ENCODE measurements around the gene ATP11A.
"Not testable (repeated sequence)": the region's sequence is repeated elsewhere in the genome, so short reads cannot be mapped to it uniquely, and the experiment has no call there.

The ATP11A gene

GRCh38 chr13:112692586-112692985, 2.7 kb downstream of the ATP11A start:
- DNase-seq (ENCODE audit: low spot score): no peak

DNA sequence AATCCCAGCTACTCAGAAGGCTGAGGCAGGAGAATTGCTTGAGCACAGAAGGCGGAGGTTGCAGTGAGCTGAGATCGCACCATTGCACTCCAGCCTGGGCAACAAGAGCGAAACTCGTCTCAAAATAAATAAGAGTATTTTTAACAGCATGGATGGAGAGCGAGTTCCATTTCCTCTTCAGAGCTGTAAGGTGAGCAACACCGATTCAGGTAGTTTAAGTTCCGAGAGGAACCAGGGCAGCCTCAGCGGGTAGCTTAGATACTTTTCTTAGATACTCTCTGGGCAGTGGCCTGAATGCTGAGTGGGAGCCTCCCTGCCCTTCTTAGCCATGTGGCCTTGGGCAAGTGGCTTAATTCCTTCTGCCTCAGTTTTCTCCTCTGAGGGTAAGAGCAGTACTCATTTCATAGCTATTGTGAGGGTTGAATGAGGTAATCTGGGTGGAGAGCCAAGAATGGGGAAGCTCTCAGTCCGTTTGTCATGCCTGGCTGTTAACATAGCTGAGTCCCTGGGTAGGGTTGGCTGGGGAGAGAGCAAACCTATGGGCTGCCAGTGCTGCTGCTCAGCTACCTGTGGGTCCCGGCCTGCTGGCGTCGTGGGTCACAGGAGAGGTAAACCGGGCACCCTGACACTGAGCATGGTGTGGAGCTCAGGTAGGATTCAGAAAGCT, 4.1 kb downstream of the ATP11A start:
- DNase-seq (ENCODE audit: low spot score): no peak

GRCh38 chr13:112695121-112695520, 5.3 kb downstream of the ATP11A start:
- no peak for DNase-seq (ENCODE audit: low spot score)

- DNase-seq (ENCODE audit: low spot score): no peak
Observed at GRCh38 chr13:112696001-112696868, 6.4 kb downstream of the ATP11A start.

- no peak for DNase-seq (ENCODE audit: low spot score)
Observed at GRCh38 chr13:112696869-112697465, 7.1 kb downstream of the ATP11A start.

DNA sequence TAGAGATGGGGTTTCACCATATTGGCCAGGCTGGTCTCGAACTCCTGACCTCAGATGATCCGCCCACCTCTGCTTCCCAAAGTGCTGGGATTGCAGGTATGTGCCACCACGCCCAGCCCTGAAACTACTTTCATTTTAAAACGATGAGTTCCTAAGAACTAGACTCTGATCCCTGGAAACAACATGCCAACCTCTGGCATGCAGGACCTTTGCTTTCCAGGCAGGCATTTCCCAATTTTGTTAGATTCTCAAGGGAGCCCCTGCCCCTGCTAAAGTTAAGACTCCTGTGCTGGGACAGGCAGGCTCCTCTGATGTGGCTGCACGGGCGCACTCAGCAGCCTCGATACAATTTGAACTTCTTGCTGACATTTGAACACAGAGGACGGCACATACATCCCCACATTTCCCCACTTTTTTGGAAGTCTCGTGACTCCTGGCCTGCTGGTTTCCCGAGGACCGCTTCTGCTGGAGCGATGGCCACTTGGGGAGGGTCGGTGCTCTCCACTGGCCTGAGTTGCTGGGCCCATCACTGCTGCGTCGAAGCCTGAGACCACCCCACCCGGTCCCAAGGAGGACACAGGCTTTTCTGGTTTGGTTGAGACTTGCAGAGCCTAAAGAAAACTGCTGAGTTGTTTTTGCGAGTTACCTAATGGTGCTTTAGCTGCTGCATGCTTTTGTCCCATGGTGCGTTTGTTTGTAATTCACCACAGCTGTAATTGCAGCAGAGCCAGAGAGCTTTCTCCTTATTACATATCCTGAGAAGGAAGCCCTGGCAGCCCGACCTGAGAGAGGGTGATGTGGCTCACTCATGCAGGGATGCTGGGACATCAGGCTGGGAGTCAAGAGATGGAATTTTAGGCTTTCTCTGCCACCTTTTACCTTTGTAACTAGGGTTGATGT, 8.2 kb downstream of the ATP11A start:
- no peak for DNase-seq (ENCODE audit: low spot score)

GRCh38 chr13:112699322-112699918, 9.6 kb downstream of the ATP11A start:
- no peak for DNase-seq (ENCODE audit: low spot score)

- DNase-seq (ENCODE audit: low spot score): no peak
Observed at GRCh38 chr13:112700291-112701060, 10.6 kb downstream of the ATP11A start.

GRCh38 chr13:112702341-112702985, 12.6 kb downstream of the ATP11A start:
- no peak for DNase-seq (ENCODE audit: low spot score)

GRCh38 chr13:112702986-112703379, 13.1 kb downstream of the ATP11A start:
- DNase-seq (ENCODE audit: low spot score): no peak

DNA sequence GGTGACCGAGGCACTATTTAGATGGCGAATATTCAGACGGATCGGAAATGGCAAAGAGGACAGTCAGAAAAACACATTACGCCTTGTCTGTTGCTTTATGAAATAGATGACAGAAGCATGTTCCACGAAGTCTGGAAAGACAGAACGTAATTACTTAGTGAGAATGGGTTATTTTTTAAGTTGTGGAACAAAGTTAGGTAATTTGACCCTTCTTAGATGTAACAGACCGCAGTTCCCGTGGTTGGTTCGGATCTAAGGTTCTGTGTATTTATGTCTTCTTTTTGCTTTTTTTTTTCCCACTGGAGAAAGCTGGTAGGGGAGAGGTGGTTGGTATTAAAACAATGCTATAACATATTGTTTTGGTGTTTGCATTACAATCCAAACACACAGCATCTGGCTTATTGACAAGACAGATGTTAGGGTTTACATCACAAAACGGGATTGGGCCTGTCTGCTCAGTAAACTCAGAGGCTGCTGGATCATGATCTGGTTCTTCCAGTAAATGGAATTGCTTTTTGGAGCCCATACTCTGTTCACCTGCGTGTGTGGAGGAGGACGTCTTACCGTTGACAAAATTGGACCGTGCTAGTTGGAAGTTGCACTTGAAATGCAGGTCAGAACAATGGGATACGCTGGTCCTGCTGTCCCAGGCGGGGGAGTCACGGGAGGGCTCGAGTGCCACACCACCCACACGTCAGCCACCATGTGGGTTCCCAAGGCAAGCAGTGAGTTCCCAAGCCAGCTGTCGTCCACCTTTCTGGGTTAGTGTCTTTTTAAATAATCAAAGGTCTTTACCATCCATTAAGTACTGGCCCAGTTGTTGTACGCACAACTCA, 13.8 kb downstream of the ATP11A start:
- DNase-seq (ENCODE audit: low spot score): no peak

- DNase-seq (ENCODE audit: low spot score): no peak
Observed at GRCh38 chr13:112704308-112705145, 14.7 kb downstream of the ATP11A start.

DNA sequence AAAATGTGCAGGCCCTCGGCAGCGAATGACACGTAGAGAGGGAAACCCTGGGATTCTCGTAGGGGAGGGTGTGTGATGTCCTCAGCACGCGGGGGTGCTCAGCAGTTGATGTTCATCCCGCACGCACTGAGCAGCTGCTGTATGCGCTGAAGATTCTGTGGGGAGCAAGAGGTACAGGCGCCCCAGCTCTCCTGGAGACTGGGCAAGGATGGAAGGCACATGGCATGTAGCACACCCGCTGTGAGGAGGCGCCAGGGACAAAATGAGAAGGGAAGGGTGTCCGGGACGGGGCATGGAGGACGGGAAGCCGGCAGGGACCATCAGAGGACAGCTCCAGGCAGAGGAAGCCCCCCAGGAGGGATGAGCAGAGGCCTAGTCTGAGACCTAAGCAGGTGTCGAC, 15.4 kb downstream of the ATP11A start:
- no peak for DNase-seq (ENCODE audit: low spot score)

GRCh38 chr13:112706171-112706570, 16.3 kb downstream of the ATP11A start:
- no peak for DNase-seq (ENCODE audit: low spot score)

DNA sequence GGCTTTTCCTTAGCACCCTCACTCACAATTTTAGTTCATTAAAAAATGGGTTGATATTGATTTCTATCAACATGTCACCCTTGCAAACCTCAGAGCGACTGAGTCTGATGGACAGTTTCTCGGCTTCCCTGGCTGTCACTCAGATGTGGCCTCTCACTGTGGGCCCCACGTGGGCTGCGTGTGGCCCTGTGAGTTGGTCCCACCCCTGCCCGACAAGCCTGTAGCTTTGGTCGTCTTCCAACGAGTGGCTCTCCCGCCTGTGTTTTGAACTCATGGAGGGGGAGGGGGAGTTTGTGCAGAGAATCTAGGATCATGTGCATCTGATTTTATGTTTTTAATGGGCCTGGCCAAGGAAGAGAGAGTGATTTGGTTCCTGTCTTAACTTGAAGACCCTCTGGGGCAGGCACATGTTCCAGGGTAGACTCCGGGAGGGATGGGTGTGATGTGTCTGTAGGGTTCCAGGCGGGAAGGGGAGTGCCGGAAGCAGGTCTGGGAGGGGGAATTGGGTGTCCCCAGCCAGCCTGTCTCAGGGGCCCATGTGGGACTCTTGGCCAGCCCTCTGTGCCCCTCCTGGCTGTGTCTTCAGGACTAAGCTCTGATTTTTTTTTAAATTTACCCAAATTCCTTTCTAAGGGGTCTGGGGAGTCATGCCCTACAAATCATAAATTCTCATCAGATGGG, 18.9 kb downstream of the ATP11A start:
- no peak for DNase-seq (ENCODE audit: low spot score)

GRCh38 chr13:112709316-112709715, 19.5 kb downstream of the ATP11A start:
- DNase-seq (ENCODE audit: low spot score): not testable (repeated sequence)

DNA sequence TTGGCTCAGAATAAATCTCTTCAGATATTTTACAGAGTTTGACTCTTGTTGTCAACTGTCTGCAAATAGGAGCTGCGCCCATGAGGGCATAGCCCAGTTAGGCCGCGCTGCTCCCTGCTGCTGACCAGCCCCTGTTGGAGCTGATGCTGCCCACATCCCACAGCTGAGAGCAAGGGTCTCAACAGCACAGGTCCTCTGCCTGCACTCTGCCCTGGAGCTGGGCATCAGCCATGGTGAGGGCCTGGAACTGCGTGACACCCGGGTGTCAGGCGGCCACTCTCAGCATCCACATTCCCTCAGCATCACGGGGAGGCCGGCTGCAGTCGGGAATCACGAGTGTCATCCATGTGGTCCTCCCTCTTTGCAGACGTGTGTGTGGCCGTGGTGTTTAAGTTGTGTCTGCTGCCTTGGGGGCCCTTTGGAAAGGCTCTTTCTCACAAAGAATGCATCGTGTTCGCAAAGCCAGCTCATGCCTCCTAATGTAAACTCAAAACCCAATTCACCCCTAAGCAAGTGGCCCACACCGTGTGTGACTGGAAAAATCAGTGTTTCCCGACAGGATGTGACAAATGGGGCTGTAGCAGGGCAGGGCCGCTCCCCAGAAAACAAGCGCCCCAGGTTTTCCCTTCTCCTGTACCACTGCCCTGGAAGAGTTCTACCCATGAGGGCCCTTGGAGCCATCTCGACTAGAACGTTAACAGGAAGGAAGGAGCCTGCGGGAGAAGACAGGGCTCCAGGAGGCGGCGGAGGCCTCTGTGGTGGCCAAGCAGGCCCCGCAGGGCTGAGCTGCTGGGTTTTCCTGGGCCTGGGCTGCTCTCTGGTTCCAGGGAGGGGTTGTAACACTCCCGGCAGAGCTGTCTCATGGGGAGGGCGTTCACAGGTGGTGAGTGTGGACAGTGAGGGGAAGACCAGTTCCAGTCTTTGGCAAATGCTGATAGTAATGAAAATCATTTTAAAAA, 20.3 kb downstream of the ATP11A start:
- no peak for DNase-seq (ENCODE audit: low spot score)
